ENCODE results near the gene NPSR1. TPM values are rescaled to one million over a fixed set of nuclear protein-coding genes. Genes with fewer than 3 reads are reported as not detected.

NPSR1 gene
- total and polyA plus RNA-seq, 12 donors = not detected

DNA sequence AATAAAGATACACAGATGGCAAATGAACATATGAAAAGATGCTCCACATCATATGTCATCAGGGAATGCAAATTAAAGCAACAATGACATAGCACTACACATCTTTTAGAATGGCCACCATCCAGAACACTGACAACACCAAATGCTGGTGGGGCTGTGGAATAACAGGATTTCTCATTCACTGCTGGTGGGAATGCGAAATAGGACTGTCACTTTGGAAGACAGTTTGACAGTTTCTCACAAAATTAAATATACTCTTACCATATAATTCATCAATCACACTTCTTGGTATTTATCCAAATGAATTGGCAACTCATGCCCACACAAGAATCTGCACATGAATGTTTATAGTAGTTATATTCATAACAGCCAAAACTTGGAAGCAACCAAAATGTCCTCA is 68.2 kb downstream of the NPSR1 start:
- ATAC-seq (no peak), DNase-seq (no peak)
- no peaks in the 10 kb centered on the region for H3K27me3 ChIP-seq
- no peaks in the 10 kb centered on the region for H3K9me3 ChIP-seq
- no peak overlapping the region for H3K27ac ChIP-seq
- no peaks in the 10 kb centered on the region for H3K36me3 ChIP-seq
- peaks cover 0 to 13% (median 0%) of the 10 kb centered on the region in 9 donors for H3K4me1 ChIP-seq
- TF ChIP-seq, protein P1, sequence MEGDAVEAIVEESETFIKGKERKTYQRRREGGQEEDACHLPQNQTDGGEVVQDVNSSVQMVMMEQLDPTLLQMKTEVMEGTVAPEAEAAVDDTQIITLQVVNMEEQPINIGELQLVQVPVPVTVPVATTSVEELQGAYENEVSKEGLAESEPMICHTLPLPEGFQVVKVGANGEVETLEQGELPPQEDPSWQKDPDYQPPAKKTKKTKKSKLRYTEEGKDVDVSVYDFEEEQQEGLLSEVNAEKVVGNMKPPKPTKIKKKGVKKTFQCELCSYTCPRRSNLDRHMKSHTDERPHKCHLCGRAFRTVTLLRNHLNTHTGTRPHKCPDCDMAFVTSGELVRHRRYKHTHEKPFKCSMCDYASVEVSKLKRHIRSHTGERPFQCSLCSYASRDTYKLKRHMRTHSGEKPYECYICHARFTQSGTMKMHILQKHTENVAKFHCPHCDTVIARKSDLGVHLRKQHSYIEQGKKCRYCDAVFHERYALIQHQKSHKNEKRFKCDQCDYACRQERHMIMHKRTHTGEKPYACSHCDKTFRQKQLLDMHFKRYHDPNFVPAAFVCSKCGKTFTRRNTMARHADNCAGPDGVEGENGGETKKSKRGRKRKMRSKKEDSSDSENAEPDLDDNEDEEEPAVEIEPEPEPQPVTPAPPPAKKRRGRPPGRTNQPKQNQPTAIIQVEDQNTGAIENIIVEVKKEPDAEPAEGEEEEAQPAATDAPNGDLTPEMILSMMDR (IDR thresholded peaks at IDR 0.05) = no peak
- intact Hi-C loops (cut with DNase I) = no loop called here
- WGBS, 2 donors = 92 to 94% methylated on average over 1 of the region's 1 CpG
- H3K4me3 ChIP-seq = no peak overlapping the region

DNA sequence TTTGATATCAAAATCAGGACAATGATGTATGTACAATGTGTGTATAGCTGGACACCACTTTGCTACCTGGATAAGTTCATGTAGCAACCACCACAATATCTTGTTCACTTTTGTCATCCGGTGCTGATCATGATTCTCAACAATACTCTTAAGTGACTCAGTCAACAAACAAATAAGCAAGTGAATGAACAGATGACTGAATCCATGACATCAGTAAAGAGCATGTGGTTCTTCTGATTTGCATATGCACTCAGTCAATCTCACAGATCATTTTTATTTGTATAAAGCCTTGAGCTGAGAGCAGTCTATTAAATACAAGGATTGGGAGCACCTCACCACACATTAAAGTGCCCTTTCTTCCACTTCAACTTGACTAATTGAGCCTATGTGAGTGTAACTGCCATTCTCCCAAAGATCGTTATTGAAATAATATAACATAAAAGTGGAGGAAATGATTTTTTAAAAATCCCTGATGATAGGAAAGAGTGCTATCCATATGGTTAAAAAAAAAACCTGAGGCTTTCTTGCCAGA is 69.5 kb downstream of the NPSR1 start:
- no peak overlapping the region for H3K4me3 ChIP-seq
- TF ChIP-seq, protein P1 (IDR thresholded peaks at IDR 0.05) = no peak
- intact Hi-C loops (cut with DNase I) = no loop called here
- no peak overlapping the region for H3K27ac ChIP-seq
- no peak for DNase-seq
- no peaks in the 10 kb centered on the region for H3K36me3 ChIP-seq
- 88 to 92% methylated on average over 2 of the region's 2 CpGs for WGBS, 2 donors
- no peaks in the 10 kb centered on the region for H3K9me3 ChIP-seq
- H3K27me3 ChIP-seq = no peaks in the 10 kb centered on the region
- peaks cover 0 to 13% (median 0%) of the 10 kb centered on the region in 9 donors for H3K4me1 ChIP-seq
- no peak for ATAC-seq

DNA sequence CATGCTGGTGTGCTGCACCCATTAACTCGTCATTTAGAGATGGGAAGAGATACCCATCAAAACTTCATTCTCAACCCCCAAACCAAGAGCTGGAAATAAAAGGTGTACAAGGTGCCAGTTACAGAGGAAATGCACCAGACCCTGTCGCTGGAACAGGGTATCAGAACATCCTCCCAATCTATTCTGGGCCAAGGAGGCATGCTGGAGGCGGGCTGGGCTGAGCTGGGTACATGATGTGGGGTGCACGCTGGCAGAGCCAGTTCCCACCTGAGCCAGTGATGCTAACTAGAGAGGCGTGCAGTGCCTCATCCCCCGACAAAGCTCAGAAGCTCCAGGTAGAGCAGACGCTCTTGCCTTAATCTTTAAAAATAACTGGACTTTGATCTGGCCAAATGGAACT is 70.1 kb downstream of the NPSR1 start:
- Histone ChIP-seq H3K4me1 (peaks cover 0 to 11% (median 0%) of the 10 kb centered on the region in 9 donors), H3K9me3 (no peaks in the 10 kb centered on the region), H3K4me3 (no peak overlapping the region), H3K36me3 (no peaks in the 10 kb centered on the region), H3K27ac (no peak overlapping the region), H3K27me3 (no peaks in the 10 kb centered on the region)
- DNase-seq (no peak), ATAC-seq (no peak)
- TF ChIP-seq, protein P1 (IDR thresholded peaks at IDR 0.05) = no peak
- intact Hi-C loops (cut with DNase I) = no loop called here
- WGBS, 2 donors = 84 to 90% methylated on average over 7 of the region's 7 CpGs

DNA sequence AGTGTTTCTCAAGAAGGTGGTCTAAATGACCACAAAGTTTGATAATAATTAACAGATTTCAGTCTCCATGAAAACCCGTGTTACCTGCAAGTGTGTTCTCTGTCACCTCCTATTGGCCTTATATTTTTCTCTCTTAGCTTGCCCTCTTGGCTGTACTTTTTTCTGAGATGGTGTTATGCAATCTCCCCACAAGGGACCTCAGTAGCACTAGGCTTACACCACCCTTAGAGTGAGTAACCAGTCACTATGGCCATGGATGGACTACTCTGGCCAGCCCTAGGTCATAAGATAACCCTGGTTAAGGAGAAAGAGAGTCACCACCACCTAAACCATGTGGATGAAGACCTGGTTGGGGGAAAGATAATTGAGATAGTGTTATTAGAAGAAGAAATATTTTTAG is 76.8 kb downstream of the NPSR1 start:
- no peak for DNase-seq
- TF ChIP-seq, protein P1 (IDR thresholded peaks at IDR 0.05) = no peak
- no peaks in the 10 kb centered on the region for H3K36me3 ChIP-seq
- no peaks in the 10 kb centered on the region for H3K27me3 ChIP-seq
- H3K27ac ChIP-seq = no peak overlapping the region
- H3K4me1 ChIP-seq = no peaks in the 10 kb centered on the region
- H3K9me3 ChIP-seq = no peaks in the 10 kb centered on the region
- no peak overlapping the region for H3K4me3 ChIP-seq
- peak in 1 of 8 donors; percentile 29 for ATAC-seq
- intact Hi-C loops (cut with DNase I) = no loop called here
- 91% methylated on average over 1 of the region's 1 CpG for WGBS, 2 donors
